Coronary artery (tissue), 2 donors: Measurements from ENCODE around the gene DUSP18.
"Not testable (repeated sequence)": the region's sequence is repeated elsewhere in the genome, so short reads cannot be mapped to it uniquely, and the experiment has no call there.

ENCODE experiments used
- DNase-seq: peaks from one replicate; pipeline ENCODE4 v3.0.0-alpha.2; 2017; ENCODE audit warnings: low spot score
- H3K27ac ChIP-seq, 2 donors: fragments of 200-600 bp; sonication (generic); one replicate each; pipeline ENCODE4 v1.5.1; 2016 to 2019
- H3K4me3 ChIP-seq: fragments of 200-600 bp; sonication (generic); 2 replicates; pipeline ENCODE4 v1.5.1; 2016; ENCODE audit warnings: mild to moderate bottlenecking, moderate library complexity
- TF ChIP-seq, protein P1 (sequence below): fragments of 200-600 bp; sonication (generic); IDR thresholded peaks from one replicate; pipeline ENCODE4 v1.5.1; 2019; ENCODE audit warnings: antibody characterized with exemption

The DUSP18 gene

DNA sequence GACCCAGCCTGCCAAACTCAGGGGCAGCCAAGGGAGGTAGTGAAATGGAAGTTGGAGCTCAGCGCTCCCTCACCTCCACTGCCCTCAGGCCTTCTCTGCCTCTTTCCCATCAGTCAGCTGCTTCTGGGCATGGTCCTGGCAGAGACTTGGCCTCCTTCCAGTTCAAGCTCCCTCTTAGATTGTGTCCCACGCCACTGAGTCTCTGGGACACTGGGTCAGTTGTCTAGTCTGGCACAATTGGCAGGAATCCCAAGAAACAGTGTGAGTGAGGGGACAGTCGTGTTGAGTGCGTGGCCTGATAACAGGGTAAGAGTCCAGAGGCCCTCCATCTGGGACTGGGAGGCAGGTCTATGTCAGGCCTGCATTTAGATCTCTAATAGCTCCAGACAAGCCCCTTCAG lies 39.2 kb downstream of the DUSP18 start:
- Histone ChIP-seq H3K27ac (no peak overlapping the region), H3K4me3 (no peak overlapping the region)
- no peak for DNase-seq
- TF ChIP-seq, protein P1, sequence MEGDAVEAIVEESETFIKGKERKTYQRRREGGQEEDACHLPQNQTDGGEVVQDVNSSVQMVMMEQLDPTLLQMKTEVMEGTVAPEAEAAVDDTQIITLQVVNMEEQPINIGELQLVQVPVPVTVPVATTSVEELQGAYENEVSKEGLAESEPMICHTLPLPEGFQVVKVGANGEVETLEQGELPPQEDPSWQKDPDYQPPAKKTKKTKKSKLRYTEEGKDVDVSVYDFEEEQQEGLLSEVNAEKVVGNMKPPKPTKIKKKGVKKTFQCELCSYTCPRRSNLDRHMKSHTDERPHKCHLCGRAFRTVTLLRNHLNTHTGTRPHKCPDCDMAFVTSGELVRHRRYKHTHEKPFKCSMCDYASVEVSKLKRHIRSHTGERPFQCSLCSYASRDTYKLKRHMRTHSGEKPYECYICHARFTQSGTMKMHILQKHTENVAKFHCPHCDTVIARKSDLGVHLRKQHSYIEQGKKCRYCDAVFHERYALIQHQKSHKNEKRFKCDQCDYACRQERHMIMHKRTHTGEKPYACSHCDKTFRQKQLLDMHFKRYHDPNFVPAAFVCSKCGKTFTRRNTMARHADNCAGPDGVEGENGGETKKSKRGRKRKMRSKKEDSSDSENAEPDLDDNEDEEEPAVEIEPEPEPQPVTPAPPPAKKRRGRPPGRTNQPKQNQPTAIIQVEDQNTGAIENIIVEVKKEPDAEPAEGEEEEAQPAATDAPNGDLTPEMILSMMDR: no peak

DNA sequence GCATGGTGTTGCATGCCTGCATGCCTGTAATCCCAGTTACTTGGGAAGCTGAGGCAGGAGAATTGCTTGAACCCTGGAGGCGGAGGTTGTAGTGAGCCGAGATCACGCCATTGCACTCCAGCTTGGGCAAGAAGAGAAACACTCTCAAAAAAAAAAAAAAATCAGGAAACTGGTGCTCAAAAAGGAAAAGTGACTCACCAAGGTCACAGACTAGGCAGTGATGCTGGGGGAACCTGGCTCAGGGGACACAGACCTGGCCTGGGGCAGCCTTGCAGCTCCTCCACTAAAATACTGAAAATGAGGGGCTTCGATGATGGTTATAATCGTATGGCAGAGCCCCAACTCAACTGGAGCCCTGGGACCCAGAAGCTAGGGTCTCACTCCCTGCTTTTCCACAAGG lies 40.2 kb downstream of the DUSP18 start:
- no peak overlapping the region for H3K27ac ChIP-seq
- TF ChIP-seq, protein P1: no peak
- no peak overlapping the region for H3K4me3 ChIP-seq
- no peak for DNase-seq

DNA sequence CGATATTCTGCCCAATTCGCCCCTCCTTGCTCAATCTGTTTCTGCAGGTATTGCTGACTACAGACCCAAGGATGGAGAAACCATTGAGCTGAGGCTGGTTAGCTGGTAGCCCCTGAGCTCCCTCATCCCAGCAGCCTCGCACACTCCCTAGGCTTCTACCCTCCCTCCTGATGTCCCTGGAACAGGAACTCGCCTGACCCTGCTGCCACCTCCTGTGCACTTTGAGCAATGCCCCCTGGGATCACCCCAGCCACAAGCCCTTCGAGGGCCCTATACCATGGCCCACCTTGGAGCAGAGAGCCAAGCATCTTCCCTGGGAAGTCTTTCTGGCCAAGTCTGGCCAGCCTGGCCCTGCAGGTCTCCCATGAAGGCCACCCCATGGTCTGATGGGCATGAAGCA lies 41.3 kb downstream of the DUSP18 start:
- TF ChIP-seq, protein P1: no peak
- Histone ChIP-seq H3K4me3 (no peak overlapping the region), H3K27ac (no peak overlapping the region)
- no peak for DNase-seq

DNA sequence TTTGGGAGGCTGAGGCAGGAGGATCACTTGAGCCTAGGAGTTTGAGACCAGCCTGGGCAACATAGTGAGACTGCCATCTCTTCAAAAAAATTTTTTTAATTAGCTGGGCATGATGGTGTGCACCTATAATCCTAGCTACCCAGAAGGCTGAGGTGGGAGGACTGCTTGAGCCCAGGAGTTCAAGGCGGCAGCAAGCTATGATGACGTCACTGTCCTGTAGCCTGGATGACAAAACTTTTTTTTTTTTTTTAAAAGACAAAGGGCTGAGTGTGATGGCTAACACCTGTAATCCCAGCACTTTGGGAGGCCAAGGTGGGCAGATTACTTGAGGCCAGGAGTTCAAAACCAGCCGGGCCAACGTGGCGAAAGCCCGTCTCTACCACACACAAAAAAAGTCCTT lies 47.8 kb downstream of the DUSP18 start:
- not testable (repeated sequence) for H3K4me3 ChIP-seq, DNase-seq, H3K27ac ChIP-seq

DNA sequence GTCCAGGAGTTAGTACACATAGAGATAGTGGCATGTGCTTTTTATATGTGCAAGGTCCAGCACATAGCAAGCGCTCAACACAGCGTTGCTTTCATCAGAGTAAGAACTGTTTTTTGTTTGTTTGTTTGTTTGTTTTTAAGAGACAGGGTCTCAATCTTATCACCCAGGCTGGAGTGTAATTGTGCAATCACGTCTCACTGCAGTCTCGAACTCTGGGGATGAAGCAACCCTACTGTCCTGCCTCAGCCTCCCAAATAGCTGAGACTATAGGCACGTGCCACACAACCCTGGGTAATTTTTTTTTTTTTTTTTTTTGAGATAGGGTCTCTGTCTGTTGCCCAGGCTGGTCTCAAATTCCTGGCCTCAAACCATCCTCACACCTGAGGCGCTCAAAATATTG lies 49.9 kb downstream of the DUSP18 start:
- H3K27ac ChIP-seq: no peak overlapping the region
- TF ChIP-seq, protein P1: no peak
- no peak overlapping the region for H3K4me3 ChIP-seq
- no peak for DNase-seq

DNA sequence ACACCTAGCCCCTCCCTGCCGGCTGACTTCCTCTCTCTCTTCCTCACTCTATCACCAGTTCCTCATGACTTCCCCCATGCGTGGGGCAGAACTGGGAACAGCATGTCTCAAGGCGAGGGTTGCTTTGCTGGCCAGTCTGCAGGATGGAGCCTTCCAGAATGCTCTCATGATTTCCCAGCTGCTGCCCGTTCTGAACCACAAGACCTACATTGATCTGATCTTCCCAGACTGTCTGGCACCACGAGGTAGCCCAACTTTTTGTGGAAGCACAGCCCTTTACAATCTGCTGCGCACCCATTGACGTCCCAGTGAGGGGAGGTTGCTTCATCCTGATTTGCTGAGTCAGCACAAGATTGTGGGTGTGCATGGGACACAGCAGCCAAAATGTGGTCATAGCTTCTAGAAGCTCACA lies 52.1 kb downstream of the DUSP18 start:
- TF ChIP-seq, protein P1: no peak
- Histone ChIP-seq H3K27ac (peak overlapping the region in 1 of 2 donors; percentile 28), H3K4me3 (no peak overlapping the region)
- DNase-seq: no peak

DNA sequence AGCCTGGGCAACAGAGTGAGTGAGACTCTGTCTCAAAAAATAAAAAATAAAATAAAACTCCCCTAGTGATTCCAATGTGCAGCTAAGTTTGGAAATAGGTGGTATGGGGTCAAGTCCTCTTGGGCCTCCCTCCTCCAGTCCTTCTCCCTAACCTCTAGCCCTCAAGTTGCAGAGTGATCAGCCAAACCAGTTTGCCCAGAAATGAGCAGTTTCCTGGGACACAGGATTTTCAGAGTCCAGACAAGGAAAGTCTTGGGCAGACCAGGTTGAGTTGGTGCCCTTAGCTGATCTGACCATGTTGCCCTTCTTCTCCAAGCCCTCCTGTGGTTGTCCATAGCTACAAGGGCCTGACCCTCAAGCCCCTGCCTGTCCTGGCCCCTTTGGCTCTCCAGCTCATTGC lies 52.8 kb downstream of the DUSP18 start:
- TF ChIP-seq, protein P1: no peak
- Histone ChIP-seq H3K4me3 (no peak overlapping the region), H3K27ac (peak overlapping the region in 1 of 2 donors; percentile 28)
- no peak for DNase-seq

DNA sequence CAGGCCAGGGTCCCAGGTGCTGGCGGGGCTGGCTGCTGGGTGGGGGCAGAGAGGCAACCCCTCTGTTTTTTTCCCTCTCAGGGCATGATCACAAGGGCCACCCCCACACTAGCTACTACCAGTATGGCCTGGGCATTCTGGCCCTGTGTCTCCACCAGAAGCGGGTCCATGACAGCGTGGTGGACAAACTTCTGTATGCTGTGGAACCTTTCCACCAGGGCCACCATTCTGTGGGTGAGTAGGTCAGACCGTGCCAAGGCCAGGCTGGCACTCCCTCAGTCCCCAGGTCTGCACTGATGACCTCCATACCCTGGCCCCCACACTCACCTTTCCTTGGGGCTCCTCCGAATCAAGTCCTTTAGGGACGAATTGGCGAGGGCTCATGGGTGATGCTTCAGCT lies 53.4 kb downstream of the DUSP18 start:
- DNase-seq: no peak
- H3K27ac ChIP-seq: no peak overlapping the region
- TF ChIP-seq, protein P1: no peak
- H3K4me3 ChIP-seq: no peak overlapping the region
